ENCODE measurements around the gene ADCYAP1R1.

The ADCYAP1R1 gene

DNA sequence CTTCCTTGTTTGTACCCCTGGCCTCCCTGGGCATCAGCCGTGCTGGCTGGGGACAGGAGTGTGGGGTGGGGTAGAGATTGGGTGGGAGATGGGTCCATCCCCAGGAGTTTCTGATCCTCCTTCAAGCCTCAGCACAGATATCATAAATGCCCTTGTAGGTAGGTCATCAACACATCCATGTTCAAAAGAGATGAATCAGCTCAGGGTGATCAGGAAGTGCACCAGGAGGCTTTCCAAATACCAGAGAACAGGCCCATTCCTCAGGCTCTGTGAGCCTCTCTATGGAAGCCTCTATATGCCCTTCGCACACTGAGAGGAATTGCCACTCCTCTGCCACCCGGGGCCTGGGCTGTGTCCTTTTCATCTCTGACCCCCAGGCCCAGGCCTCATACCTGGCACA is 31.9 kb upstream of the ADCYAP1R1 start:
- ATAC-seq (ENCODE audit: insufficient read depth, low read depth) (no peak), DNase-seq (no peak)
- Histone ChIP-seq H3K79me2 (ENCODE audit: insufficient read depth, low read length) (no peaks in the 10 kb centered on the region), H2AFZ (ENCODE audit: low read depth, low read length) (no peak overlapping the region), H3K4me1 (ENCODE audit: insufficient read depth, low read length) (peaks cover 7% of the 10 kb centered on the region; the same call in 1 of the 2 replicates), H3K27ac (ENCODE audit: low read length) (no peak overlapping the region), H3K27me3 (ENCODE audit: insufficient read depth, low read length, poor library complexity) (peaks cover 12% of the 10 kb centered on the region), H3K9ac (ENCODE audit: low read depth, low read length) (no peak overlapping the region), H3K9me3 (ENCODE audit: insufficient read depth, low read length, severe bottlenecking) (no peaks in the 10 kb centered on the region), H3K4me2 (ENCODE audit: insufficient read depth, low read length) (no peak overlapping the region), H3K4me3 (ENCODE audit: low read depth in 1 of 2, low read length in 2 of 2) (no peak overlapping the region), H3K36me3 (ENCODE audit: insufficient read depth, low read length) (no peaks in the 10 kb centered on the region), H4K20me1 (ENCODE audit: insufficient read depth, low read length) (peaks cover 3% of the 10 kb centered on the region)
- TF ChIP-seq, protein P1, sequence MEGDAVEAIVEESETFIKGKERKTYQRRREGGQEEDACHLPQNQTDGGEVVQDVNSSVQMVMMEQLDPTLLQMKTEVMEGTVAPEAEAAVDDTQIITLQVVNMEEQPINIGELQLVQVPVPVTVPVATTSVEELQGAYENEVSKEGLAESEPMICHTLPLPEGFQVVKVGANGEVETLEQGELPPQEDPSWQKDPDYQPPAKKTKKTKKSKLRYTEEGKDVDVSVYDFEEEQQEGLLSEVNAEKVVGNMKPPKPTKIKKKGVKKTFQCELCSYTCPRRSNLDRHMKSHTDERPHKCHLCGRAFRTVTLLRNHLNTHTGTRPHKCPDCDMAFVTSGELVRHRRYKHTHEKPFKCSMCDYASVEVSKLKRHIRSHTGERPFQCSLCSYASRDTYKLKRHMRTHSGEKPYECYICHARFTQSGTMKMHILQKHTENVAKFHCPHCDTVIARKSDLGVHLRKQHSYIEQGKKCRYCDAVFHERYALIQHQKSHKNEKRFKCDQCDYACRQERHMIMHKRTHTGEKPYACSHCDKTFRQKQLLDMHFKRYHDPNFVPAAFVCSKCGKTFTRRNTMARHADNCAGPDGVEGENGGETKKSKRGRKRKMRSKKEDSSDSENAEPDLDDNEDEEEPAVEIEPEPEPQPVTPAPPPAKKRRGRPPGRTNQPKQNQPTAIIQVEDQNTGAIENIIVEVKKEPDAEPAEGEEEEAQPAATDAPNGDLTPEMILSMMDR (IDR thresholded peaks at IDR 0.05; ENCODE audit: borderline replicate concordance, extremely low read depth, low read length, poor library complexity, severe bottlenecking), result no peak
- no peak for TF ChIP-seq EZH2 (IDR thresholded peaks at IDR 0.05; ENCODE audit: borderline replicate concordance, low read depth, low read length, severe bottlenecking)

DNA sequence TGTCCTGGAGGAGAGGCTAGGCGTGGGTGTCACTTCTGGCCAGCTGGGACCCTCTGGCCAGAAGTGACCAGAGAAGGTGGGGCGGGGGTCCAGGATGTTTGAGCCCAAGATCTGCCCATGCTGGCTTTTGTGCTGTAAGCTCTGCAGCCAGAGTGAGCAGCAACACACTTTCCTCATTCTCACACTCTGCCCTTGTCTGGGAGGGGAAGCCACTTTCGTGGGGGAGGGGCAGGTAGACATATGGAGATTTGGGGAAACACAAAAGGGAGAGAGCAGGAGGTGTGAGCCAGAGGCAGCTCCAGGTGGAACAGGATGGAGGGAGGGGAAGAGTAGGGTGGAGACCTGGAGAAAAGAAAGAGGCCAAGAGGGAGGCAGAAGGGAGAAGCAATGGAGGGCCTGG is 31.5 kb upstream of the ADCYAP1R1 start:
- no peak overlapping the region for H3K4me3 ChIP-seq (ENCODE audit: low read depth in 1 of 2, low read length in 2 of 2)
- no peak overlapping the region for H3K4me2 ChIP-seq (ENCODE audit: insufficient read depth, low read length)
- DNase-seq, result no peak
- TF ChIP-seq, protein P1 (IDR thresholded peaks at IDR 0.05; ENCODE audit: borderline replicate concordance, extremely low read depth, low read length, poor library complexity, severe bottlenecking), result no peak
- TF ChIP-seq EZH2 (IDR thresholded peaks at IDR 0.05; ENCODE audit: borderline replicate concordance, low read depth, low read length, severe bottlenecking), result no peak
- H2AFZ ChIP-seq (ENCODE audit: low read depth, low read length), result no peak overlapping the region
- peaks cover 10% of the 10 kb centered on the region for H3K27me3 ChIP-seq (ENCODE audit: insufficient read depth, low read length, poor library complexity)
- H3K36me3 ChIP-seq (ENCODE audit: insufficient read depth, low read length), result no peaks in the 10 kb centered on the region
- ATAC-seq (ENCODE audit: insufficient read depth, low read depth), result no peak
- no peaks in the 10 kb centered on the region for H3K79me2 ChIP-seq (ENCODE audit: insufficient read depth, low read length)
- peaks cover 3% of the 10 kb centered on the region for H4K20me1 ChIP-seq (ENCODE audit: insufficient read depth, low read length)
- H3K9ac ChIP-seq (ENCODE audit: low read depth, low read length), result no peak overlapping the region
- no peak overlapping the region for H3K27ac ChIP-seq (ENCODE audit: low read length)
- H3K9me3 ChIP-seq (ENCODE audit: insufficient read depth, low read length, severe bottlenecking), result no peaks in the 10 kb centered on the region
- peaks cover 7% of the 10 kb centered on the region; the same call in 1 of the 2 replicates for H3K4me1 ChIP-seq (ENCODE audit: insufficient read depth, low read length)

DNA sequence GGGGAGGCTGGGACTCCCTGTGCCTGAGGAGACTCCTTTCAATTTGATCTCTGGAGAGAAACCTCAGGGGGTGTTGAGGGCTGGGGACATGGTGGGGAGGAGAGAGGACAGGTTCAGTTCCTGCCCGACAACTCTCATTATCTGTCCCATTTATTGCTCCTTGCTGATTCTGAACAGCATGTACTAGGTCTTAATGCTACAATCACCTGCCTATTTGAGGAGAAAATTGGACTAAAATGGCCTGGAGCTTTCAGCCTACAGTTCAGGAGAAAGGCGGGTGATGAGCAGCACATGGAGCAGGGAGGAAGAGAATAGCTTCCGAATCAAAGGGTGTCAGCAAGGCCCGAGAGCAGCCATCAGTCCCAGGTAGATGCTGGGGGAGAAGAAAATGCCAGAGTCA is 30.0 kb upstream of the ADCYAP1R1 start:
- Histone ChIP-seq H3K27ac (ENCODE audit: low read length) (no peak overlapping the region), H3K27me3 (ENCODE audit: insufficient read depth, low read length, poor library complexity) (peaks cover 12% of the 10 kb centered on the region), H4K20me1 (ENCODE audit: insufficient read depth, low read length) (peaks cover 3% of the 10 kb centered on the region), H3K4me1 (ENCODE audit: insufficient read depth, low read length) (peaks cover 7% of the 10 kb centered on the region; the same call in 1 of the 2 replicates), H3K4me2 (ENCODE audit: insufficient read depth, low read length) (no peak overlapping the region), H2AFZ (ENCODE audit: low read depth, low read length) (no peak overlapping the region), H3K36me3 (ENCODE audit: insufficient read depth, low read length) (no peaks in the 10 kb centered on the region), H3K9ac (ENCODE audit: low read depth, low read length) (no peak overlapping the region), H3K9me3 (ENCODE audit: insufficient read depth, low read length, severe bottlenecking) (no peaks in the 10 kb centered on the region), H3K4me3 (ENCODE audit: low read depth in 1 of 2, low read length in 2 of 2) (no peak overlapping the region), H3K79me2 (ENCODE audit: insufficient read depth, low read length) (no peaks in the 10 kb centered on the region)
- ATAC-seq (ENCODE audit: insufficient read depth, low read depth), result no peak
- DNase-seq, result no peak
- TF ChIP-seq, protein P1 (IDR thresholded peaks at IDR 0.05; ENCODE audit: borderline replicate concordance, extremely low read depth, low read length, poor library complexity, severe bottlenecking), result no peak
- TF ChIP-seq EZH2 (IDR thresholded peaks at IDR 0.05; ENCODE audit: borderline replicate concordance, low read depth, low read length, severe bottlenecking), result no peak

DNA sequence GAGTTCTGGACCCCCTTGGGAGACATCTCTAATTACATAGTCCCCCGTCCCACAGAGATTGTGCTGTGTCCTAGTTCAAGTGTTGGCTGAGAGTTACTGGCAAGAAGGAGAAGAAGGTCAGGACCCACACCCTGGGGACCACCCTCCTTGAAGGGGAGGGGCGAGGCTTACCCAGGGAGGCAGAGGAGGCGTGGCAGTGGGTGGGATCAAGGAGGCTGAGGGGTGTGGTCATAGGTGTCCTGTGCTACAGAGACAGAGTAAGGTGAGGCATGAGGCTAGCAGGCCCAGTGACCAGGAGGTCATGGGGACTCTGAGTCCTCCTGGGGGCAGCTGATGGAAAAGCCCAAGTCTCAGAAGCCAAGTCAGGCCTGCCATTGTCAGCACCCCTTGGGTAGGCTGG is 29.4 kb upstream of the ADCYAP1R1 start:
- H3K4me3 ChIP-seq (ENCODE audit: low read depth in 1 of 2, low read length in 2 of 2), result no peak overlapping the region
- H3K4me1 ChIP-seq (ENCODE audit: insufficient read depth, low read length), result peaks cover 7% of the 10 kb centered on the region; the same call in 1 of the 2 replicates
- no peak overlapping the region for H3K27ac ChIP-seq (ENCODE audit: low read length)
- H3K9ac ChIP-seq (ENCODE audit: low read depth, low read length), result no peak overlapping the region
- no peaks in the 10 kb centered on the region for H3K9me3 ChIP-seq (ENCODE audit: insufficient read depth, low read length, severe bottlenecking)
- H3K36me3 ChIP-seq (ENCODE audit: insufficient read depth, low read length), result no peaks in the 10 kb centered on the region
- no peak for ATAC-seq (ENCODE audit: insufficient read depth, low read depth)
- TF ChIP-seq, protein P1 (IDR thresholded peaks at IDR 0.05; ENCODE audit: borderline replicate concordance, extremely low read depth, low read length, poor library complexity, severe bottlenecking), result no peak
- no peak for TF ChIP-seq EZH2 (IDR thresholded peaks at IDR 0.05; ENCODE audit: borderline replicate concordance, low read depth, low read length, severe bottlenecking)
- H3K27me3 ChIP-seq (ENCODE audit: insufficient read depth, low read length, poor library complexity), result peaks cover 12% of the 10 kb centered on the region
- peaks cover 3% of the 10 kb centered on the region for H4K20me1 ChIP-seq (ENCODE audit: insufficient read depth, low read length)
- H3K79me2 ChIP-seq (ENCODE audit: insufficient read depth, low read length), result no peaks in the 10 kb centered on the region
- no peak overlapping the region for H2AFZ ChIP-seq (ENCODE audit: low read depth, low read length)
- H3K4me2 ChIP-seq (ENCODE audit: insufficient read depth, low read length), result no peak overlapping the region
- no peak for DNase-seq
